CD4-positive, alpha-beta T cell treated with Interleukin-15 for 4 hours (primary cell): ENCODE measurements around the gene PCGF1.
A peak's percentile ranks its signal among the peaks of the same experiment; 100 is the strongest.
"Not testable (repeated sequence)": the region's sequence is repeated elsewhere in the genome, so short reads cannot be mapped to it uniquely, and the experiment has no call there.

Experiments
- DNase-seq: peaks from one replicate; pipeline ENCODE4 v3.0.0-alpha.2; 2020; ENCODE audit warnings: low spot score

The PCGF1 gene

DNA sequence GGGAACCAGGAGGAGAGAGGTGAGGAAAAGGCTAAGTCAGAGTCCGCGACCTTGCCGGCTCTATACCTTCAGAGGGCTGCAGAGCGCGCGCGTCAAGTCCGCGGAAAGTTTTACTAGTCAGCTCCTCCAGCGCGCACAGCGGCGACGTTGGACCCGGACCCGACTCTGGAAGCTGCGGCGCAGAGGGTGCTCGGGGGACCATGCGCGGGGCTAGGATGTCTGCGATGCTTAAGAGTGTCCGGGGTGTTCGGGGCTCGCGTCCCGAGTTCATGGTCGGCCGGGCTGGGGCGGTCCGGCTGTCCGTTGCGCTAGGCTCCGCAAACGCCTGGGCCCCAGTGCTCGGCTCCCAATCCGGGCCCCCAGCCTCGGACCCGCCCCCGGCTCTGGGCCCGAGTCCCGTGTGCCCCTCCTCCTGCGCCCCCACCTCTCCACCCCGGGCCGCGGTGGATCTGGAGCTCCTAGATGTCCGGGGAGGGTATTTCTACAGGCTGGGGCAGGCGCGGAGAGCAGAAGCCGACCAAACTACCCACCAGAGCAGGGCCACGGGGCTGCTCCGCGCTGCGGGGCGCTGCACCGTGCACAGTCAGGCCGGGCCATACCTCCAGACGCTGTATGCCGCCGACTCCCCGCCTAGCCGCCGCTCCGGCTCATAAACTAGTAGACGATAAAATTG lies 8.1 kb downstream of the PCGF1 start, which contains the start of gene LBX2:
LBX2 (minus strand) TSS at position 337 of the 673 bp plus-strand sequence; CDS start at position 271, 66 bp downstream.
- no peak for DNase-seq

DNA sequence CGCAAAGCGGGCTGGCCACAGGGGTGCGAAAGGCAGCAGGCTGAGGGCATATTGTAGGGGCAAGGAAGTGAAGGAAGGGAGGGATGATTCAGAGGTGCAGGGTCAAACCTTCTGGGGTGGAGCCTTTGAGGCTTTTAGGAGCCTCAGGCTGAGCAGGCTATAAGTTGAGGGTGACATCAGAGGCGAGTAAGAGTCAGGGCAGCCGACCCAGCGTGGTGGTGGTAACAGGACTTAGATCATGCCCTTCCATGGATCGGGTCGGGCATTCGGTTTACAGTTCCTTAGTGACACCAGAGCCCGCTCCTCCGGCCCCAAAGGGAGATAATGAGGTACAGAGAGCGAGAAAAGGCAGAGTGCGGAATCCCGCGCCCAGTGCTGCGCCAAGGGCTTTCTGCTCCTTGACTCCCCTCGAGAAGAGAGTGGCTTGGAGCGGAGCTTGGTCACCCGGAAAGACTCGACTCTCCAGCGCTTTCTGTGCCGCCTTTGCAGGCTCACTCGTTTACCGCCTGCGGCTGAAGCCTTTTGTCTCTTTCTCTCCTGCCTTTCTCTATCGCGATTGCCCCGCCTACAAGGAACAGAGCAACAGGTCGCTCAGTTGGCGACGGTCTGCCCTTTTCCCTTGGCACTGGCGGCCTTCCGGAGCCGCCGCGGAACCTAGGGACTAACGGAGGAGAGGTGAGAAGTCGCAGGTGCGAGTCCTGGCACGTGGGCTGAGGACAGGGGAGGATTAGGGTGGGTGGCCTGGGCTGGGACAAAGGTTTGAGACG lies 8.8 kb downstream of the PCGF1 start:
- DNase-seq, result peak; percentile 45

DNA sequence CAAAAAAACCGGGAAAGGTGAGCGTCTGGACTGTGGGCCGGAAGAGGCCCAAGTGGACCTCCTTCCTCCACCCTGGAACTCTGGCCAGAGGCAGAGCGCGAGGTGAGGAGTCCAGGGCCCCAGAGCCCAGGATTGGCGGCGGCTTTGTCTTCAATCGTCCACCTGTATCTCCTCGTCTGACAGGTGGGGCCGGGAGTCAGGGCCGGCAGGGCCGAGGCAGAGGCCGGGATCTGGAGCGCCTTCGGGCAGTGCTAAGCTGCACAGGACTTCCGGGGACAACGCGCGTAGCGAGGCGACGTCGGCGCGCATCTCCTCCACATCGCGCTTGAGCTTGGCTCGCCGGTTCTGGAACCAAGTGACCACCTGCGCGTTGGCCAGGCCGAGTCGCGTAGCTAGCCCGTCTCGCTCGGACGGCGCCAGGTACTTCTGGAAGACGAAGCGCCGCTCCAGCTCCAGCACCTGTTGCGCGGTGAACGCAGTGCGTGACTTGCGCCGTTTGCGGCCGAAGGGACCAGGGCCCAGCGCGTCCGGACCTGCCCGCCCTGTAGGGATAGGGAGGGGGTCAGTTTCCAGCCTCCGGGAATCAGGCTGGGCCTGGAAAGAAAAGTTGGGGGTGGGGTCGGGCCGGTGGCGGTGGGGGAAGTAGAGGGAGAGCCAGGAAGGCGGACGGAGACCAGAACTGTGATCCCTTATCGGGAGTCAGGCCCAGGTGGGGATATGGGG lies 9.6 kb downstream of the PCGF1 start:
- no peak for DNase-seq

DNA sequence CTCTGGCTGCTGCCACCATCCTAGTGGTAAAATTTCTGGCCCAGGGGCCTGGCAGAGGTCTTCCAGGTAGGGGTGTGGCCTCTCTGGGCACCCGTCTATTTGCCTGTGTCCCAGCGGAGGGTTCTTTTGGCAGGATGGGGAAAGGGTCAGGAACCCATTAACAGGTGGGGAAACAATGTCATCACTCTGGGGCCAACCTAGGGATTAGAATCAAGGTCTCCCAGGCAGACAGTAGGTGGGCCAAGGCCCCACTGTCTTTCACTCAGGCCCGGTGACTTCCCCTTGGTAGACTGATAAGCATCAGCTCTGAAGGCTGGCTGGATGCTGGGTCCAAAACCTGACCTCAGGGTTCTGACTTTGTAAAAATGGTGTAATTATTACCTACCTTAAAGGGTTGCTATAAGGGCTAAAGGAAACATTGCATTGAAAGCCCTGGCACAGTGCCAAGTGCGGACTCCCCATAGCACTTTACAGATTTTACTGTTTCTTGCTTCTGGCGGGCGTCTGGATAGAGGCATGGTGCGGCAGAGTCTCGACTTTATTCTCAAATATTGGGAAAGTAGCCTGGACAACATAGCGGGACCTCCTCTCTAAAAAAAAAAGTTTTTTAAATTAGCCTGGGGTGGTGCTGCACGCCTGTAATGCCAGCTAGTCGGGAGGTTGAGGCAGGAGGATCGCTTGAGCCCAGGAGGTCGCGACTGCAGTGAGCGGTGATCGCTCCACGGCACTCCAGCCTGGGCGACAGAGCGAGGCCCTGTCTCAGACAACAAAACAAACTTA lies 10.3 kb downstream of the PCGF1 start:
- DNase-seq, result no peak

DNA sequence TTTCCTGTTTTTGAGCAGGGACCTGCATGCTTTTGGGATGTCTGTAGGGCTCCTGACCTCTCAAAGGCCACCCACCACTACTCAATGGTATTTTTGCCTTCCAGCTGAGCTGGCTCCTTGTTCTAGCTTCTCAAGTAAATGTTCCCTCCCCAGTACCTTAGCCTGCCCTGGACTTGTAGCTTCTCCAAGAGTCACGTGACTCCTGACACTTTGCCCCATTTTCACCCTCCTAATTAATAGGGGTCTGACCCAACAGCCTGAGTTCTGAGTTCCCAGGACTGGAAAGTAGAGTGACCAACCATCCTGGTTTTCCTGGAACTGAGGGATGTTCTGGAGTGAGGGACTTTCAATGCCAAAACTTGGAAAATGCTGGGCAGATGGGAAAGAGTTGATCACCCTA lies 12.1 kb downstream of the PCGF1 start:
- DNase-seq, result no peak

DNA sequence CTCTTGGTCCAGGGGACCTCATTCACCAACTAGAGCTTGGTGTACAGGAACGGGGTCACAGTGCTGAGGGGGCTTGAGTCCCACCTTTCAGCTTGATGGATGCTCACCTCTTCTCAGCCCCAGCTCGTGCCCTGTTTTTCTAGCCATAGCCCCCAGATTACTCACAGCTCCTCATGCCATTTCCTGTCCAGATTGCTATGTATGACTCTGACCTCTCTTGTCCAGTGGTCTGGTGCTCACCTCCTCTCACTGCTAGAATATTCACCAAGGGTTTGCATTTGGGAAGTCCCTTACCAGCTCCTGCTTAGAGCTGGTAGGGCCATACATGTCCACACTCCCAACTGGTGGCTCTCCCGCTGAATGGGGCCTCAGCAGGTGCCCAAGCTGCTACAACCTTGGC lies 13.9 kb downstream of the PCGF1 start:
- DNase-seq, result no peak

GRCh38 chr2:74491648-74492544 lies 15.6 kb downstream of the PCGF1 start:
- no peak for DNase-seq

GRCh38 chr2:74489906-74490305 lies 17.6 kb downstream of the PCGF1 start:
- no peak for DNase-seq

DNA sequence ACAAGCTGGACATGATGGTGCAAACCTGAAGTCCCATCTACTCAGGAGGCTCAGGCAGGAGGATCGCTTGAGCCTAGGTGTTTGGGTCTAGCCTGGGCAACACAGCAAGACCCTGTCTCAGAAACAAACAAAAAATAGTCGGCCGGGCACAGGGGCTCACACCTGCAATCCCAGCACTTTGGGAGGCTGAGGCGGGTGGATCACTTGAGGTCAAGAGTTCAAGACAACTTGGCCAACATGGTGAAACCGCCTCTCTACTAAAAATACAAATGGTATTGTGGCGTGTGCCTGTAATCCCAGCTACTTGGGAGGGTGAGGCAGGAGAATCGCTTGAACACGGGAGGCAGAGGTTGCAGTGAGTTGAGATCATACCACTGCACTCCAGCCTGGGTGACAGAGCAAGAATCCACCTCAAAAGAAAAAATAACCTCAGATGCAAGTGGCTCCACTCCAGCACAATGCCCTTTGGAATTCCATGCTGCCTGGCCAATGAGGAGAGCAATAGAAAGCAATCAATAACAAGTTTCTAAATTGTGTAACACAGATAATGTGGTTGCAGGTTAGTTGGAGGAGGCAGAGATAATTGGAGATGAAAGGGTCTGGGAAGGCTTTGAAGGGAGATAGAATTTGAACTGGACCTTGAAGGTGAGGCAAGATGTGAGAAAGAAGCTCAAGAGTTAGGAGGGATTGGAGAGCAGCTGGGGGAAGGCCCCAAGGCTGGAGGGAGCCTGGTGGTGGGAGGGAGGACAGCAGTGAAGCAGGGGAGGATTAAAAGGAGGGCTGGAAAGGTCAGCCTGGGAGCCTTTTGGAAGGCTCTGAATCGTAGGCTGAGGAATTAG lies 18.6 kb downstream of the PCGF1 start:
- no peak for DNase-seq

- no peak for DNase-seq
These were observed 21.4 kb downstream of the PCGF1 start for GRCh38 chr2:74486141-74486540.

GRCh38 chr2:74483675-74484164 lies 23.8 kb downstream of the PCGF1 start:
- DNase-seq, result not testable (repeated sequence)

DNA sequence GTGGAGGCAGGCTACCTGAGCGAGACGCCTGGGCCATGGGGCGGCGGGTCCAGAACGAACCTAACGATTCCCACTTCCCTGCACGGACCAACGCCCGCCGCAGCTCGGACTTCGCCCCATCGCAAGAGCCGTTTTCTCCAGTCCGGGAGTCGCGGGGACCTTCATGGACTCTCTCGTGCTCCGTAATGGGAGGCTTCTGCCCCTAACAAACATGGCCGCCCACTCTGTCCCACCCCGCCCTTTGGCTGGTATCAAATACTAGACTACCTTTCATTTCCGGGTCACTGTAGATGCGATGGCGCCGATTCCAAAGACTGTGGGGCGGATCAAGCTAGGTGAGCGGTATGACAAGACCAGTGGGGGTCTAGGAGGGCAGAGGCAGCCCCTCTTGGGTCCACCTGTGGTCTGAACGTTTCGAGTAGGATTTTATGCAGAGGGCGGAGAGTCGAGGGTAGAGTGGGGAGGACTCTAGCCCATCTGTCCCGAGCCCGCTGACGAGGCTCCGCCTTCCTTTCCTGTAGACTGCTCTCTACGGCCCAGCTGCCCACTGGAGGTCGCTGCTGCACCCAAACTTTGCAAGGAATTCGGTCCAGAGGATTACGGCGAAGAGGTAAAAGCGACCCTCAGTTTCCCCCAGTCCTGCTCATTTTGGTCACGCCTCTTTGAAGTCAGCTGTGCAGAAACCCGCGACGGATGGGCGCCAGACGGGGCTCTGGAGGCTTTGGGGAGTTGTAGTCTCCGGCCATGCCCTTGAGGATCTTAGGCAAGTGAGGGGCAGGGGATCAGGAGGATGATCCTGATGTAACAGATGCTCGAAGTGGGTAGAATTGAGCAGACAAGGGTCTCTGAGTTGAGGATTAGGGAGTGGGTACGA lies 24.5 kb downstream of the PCGF1 start, which contains the start of the genes CCDC142 and TTC31:
CCDC142 (minus strand) TSS at position 198 of the 874 bp plus-strand sequence; CDS start at position 37, 161 bp downstream.
TTC31 (plus strand) TSS at position 281 of the 874 bp plus-strand sequence; CDS start at position 296, 15 bp downstream.
- peak; percentile 95 for DNase-seq

- peak; percentile 53 for DNase-seq
These were observed 25.3 kb downstream of the PCGF1 start for GRCh38 chr2:74481961-74482800.

DNA sequence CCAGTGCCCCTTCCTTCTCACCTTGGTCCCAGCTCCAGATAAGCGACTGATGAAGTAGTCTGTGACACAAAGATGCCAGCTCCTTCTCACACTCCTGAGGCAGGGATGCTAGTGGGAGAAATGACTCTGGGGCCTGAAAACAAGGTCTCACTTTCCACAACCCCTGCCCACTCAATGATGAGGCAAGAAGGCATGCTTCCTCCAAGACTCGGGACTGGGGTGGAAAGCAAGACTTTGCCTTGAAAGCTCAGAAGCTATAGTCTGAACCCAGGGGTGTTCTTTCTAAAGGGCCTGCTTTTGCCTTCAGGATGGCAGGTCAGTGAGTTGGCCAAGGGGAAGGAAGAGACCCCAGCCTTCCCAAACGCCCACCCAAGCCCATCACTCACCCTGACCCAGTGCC lies 26.1 kb downstream of the PCGF1 start:
- no peak for DNase-seq

DNA sequence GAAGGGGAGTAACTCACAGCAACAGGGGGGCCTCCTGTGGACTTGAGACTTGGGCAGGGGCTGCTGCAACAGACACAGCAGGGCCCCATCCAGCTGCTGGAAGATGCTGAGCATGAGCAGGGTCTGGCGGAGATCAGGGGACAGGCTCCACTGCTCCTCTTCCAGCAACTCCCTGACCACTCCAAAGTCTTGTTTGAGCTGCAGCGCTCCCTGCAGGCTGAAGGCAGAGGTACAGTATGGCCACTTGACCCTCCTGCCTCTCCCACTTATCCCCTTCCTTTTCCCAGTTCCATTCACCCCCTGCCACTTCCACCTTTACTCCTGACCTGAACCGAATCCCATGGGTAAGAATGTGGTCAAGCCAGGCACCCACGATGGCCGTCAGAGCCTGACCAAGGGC lies 32.6 kb downstream of the PCGF1 start:
- DNase-seq, result no peak

DNA sequence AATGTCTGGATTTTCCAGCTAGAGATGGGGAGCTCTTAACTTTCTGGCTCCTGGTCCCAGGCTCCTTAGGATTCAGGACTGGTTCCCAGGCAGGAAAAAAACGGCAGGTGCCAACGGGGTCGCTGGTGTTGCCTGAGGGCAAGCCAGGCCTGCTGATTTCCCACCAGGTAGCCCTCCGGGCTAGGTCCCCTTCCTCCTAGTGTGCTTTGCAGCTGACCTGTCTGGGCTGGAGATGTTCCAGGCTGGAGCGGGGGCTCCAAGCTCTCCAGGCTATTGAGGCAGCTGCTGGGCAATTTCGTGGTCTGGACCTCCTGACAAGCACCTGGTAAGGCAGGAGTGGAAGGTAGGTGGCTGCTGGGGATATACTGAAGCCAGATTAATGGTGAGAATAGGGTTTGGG lies 33.0 kb downstream of the PCGF1 start:
- no peak for DNase-seq

GRCh38 chr2:74472945-74473258 lies 34.6 kb downstream of the PCGF1 start:
- DNase-seq, result no peak
